HG03097 (cell line): ENCODE data around the gene ST3GAL3.
A peak's percentile ranks its signal among the peaks of the same experiment; 100 is the strongest.

Experiments used
- ATAC-seq: cut with Tn5 transposase; IDR thresholded peaks from one replicate; pipeline ENCODE4 v1.9.1; 2021; ENCODE audit not compliant: unreplicated experiment, low FRiP score

The ST3GAL3 gene

GRCh38 chr1:43933386-43934100 lies 226.2 kb downstream of the ST3GAL3 start, which contains the start of gene ARTN:
Gene ARTN, plus strand, starts transcription at chr1:43933801. Its CDS starts 1,856 bp downstream, at chr1:43935657.
- no peak for ATAC-seq

GRCh38 chr1:43934101-43934985 lies 227.0 kb downstream of the ST3GAL3 start:
- ATAC-seq: no peak

GRCh38 chr1:43934986-43935324 lies 227.6 kb downstream of the ST3GAL3 start:
- ATAC-seq: no peak

- no peak for ATAC-seq
Observed at GRCh38 chr1:43935711-43936427, 228.5 kb downstream of the ST3GAL3 start.

- no peak for ATAC-seq
Observed at GRCh38 chr1:43936431-43937151, 229.3 kb downstream of the ST3GAL3 start.

- ATAC-seq: no peak
Observed at GRCh38 chr1:43937179-43937865, 230.0 kb downstream of the ST3GAL3 start.

GRCh38 chr1:43938383-43938782 lies 231.0 kb downstream of the ST3GAL3 start:
- no peak for ATAC-seq

- no peak for ATAC-seq
Observed at GRCh38 chr1:43938892-43939587, 231.7 kb downstream of the ST3GAL3 start.

- no peak for ATAC-seq
Observed at GRCh38 chr1:43942411-43942810, 235.1 kb downstream of the ST3GAL3 start.

- ATAC-seq: no peak
Observed at GRCh38 chr1:43944860-43945259, 237.5 kb downstream of the ST3GAL3 start.

GRCh38 chr1:43945674-43946235 lies 238.4 kb downstream of the ST3GAL3 start:
- no peak for ATAC-seq

- ATAC-seq: peak; percentile 91
Observed at GRCh38 chr1:43946236-43947060, 239.1 kb downstream of the ST3GAL3 start, which contains the start of gene IPO13. Gene IPO13, plus strand, starts transcription at chr1:43946950. Its CDS starts 651 bp downstream, at chr1:43947601.

GRCh38 chr1:43947061-43947873 lies 239.9 kb downstream of the ST3GAL3 start:
- ATAC-seq: no peak

- ATAC-seq: no peak
Observed at GRCh38 chr1:43947874-43948437, 240.6 kb downstream of the ST3GAL3 start.

GRCh38 chr1:43949678-43950077 lies 242.3 kb downstream of the ST3GAL3 start:
- no peak for ATAC-seq

- ATAC-seq: no peak
Observed at GRCh38 chr1:43951021-43951985, 244.0 kb downstream of the ST3GAL3 start.
